GM12891 (cell line): ENCODE measurements around the gene CFAP20.

ENCODE experiments used
- POLR2A ChIP-seq: IDR thresholded peaks from 2 replicates; pipeline ENCODE4 v1.6.1; 2011; ENCODE audit warnings: low read depth, low read length, control low read depth
- POLR2AphosphoS5 ChIP-seq: IDR thresholded peaks from 2 replicates; pipeline ENCODE4 v1.6.1; 2011; ENCODE audit warnings: low read depth, low read length, control low read depth
- TAF1 ChIP-seq: IDR thresholded peaks from 2 replicates; pipeline ENCODE4 v1.6.1; 2011; ENCODE audit warnings: low read depth, low read length, control low read depth

DNA sequence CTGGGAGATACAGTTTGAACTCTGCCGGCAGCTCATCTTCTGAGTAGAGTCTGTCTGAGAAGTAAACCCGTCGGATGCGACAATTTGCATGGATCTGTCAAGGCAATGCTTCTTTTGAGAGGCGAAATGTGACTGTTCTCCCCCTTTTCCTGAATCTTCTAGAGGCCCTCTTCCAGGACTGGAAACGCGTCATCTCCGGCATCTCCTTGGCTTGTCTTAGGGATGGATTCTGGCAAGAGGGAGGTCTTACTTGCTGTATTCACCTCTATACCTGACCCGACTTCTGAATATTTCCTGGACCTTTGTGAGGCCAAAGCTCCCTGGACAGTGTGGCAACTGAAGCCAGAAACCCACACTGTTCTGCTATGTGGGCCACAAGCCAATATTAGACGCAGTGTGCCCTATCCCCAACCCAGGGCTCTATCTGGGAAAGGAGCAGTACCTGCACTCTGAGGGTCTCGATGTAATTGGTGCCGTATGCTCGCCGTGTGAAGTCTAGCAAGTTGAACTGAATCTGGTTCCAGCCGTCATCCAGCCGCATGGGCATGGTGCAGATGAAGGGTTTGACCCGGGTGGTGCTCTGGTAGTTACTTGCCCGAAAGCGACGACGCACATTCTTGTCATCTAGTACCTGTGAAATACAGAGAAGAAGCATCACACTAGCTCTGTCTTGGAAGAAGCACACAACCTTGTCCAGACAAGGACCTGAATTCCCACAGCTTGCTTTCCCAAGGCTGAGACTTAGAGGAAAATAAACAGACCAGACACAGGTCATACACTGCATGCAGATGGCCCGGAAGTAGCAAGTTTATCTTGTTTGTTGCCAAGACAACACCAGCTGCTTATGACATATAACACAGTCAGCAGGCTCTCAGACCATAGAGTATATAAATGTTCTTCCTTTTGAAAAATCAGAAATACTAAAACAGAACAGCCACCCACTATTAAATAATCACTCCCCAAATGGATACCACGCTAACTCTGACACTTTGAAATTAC lies 14.1 kb downstream of the CFAP20 start:
- TF ChIP-seq POLR2AphosphoS5 (no peak), POLR2A (no peak), TAF1 (no peak)
